Uterus (tissue), 2 donors: ENCODE data around the gene PIK3C2G.

Experiments
- CTCF ChIP-seq, 4 experiments: fragments of 200-600 bp in 2 of 4; fragments of 450-650 bp in 2 of 4; sonication (generic) in 2 of 4; IDR thresholded peaks; one replicate each; pipeline ENCODE4 v1.5.1; 2016 to 2019; ENCODE audit warnings: antibody characterized with exemption in 4 of 4, mild to moderate bottlenecking in 2 of 4, moderate library complexity in 1 of 4
- POLR2A ChIP-seq, 2 donors: fragments of 450-650 bp; IDR thresholded peaks; one replicate each; pipeline ENCODE4 v1.6.1; 2016; ENCODE audit warnings: antibody characterized with exemption in 2 of 2, mild to moderate bottlenecking in 1 of 2, moderate library complexity in 1 of 2

DNA sequence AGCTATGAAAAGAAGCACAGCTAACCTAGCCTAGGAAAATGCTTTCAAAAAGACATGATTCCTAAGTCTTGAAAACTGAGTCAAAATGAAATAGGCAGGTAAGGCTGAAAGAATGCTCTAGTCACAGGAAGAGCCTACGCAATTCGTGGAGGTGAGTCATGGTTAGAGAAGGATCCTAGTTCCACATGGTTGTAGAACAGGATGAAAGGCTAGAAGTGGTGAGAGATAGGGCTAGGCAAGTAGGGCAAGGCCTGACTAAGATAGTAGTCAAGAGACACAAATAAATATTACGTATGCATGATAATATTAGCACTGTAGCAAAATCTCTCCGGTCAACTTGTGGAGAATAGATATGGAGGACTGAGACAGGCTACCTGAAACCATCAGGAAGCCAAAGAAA lies 429.3 kb downstream of the PIK3C2G start:
- no peak for TF ChIP-seq CTCF (IDR thresholded peaks at IDR 0.05)
- no peak for TF ChIP-seq POLR2A (IDR thresholded peaks at IDR 0.05)
